ENCODE measurements around the gene GTF2H2C. TPM values are rescaled to one million over a fixed set of nuclear protein-coding genes. Genes with fewer than 3 reads are reported as not detected.
"Not testable (repeated sequence)": the region's sequence is repeated elsewhere in the genome, so short reads cannot be mapped to it uniquely, and the experiment has no call there.

The GTF2H2C gene
- total and polyA plus RNA-seq, 4 donors, result 8.7 to 38.4 (median 19.5) TPM

- TF ChIP-seq REST (IDR thresholded peaks at IDR 0.05), result no peak
- no peak for TF ChIP-seq TAF1 (conservative IDR thresholded peaks at IDR 0.05)
Measured at GRCh38 chr5:69530561-69531405, 29.2 kb upstream of the GTF2H2C start (continued).

GRCh38 chr5:69531406-69531801 lies 28.6 kb upstream of the GTF2H2C start:
- no peaks in the 10 kb centered on the region for H3K27me3 ChIP-seq (ENCODE audit: control insufficient read depth in 4 of 4, insufficient read depth in 4 of 4, low read length in 3 of 4)
- H3K4me1 ChIP-seq (ENCODE audit: control insufficient read depth in 4 of 4, insufficient read depth in 4 of 4, low read length in 3 of 4), result peaks cover 0 to 4% (median 0%) of the 10 kb centered on the region in 4 donors
- H3K27ac ChIP-seq (ENCODE audit: low read depth in 1 of 2, low read length in 2 of 2), result no peak overlapping the region
- H3K9me3 ChIP-seq (ENCODE audit: control insufficient read depth in 4 of 4, low read length in 3 of 4), result no peaks in the 10 kb centered on the region
- TF ChIP-seq REST (IDR thresholded peaks at IDR 0.05) (no peak), FOXA1 (IDR thresholded peaks at IDR 0.05) (no peak), MAX (IDR thresholded peaks at IDR 0.05) (no peak), SP1 (IDR thresholded peaks at IDR 0.05) (no peak), RAD21 (IDR thresholded peaks at IDR 0.05) (no peak), HNF4G (IDR thresholded peaks at IDR 0.05) (no peak), JUND (IDR thresholded peaks at IDR 0.05) (no peak), EGR1 (IDR thresholded peaks at IDR 0.05; ENCODE audit: low read depth in 2 of 2) (no peak), YY1 (IDR thresholded peaks at IDR 0.05) (no peak), NR2F2 (IDR thresholded peaks at IDR 0.05) (no peak), CTCF (IDR thresholded peaks at IDR 0.05; ENCODE audit: low read depth, low read length, missing input control) (no peak), ZBTB33 (IDR thresholded peaks at IDR 0.05) (no peak), FOXA2 (IDR thresholded peaks at IDR 0.05) (no peak), RXRA (IDR thresholded peaks at IDR 0.05) (no peak), GABPA (IDR thresholded peaks at IDR 0.05 in 1 of 2, conservative IDR thresholded peaks at IDR 0.05 in 1 of 2) (no peak)
- H3K9ac ChIP-seq (ENCODE audit: low read depth in 1 of 2, low read length in 2 of 2), result no peak overlapping the region
- H3K4me3 ChIP-seq (ENCODE audit: low read depth in 1 of 3, low read length in 3 of 3), result no peak overlapping the region
- 74% methylated on average over 3 of the region's 3 CpGs for WGBS
- DNase-seq (ENCODE audit: low spot score), result no peak
- peaks cover 0 to 5% (median 3%) of the 10 kb centered on the region in 4 donors for H3K36me3 ChIP-seq (ENCODE audit: control insufficient read depth in 4 of 4, insufficient read depth in 3 of 4, low read depth in 1 of 4, low read length in 3 of 4)

GRCh38 chr5:69537911-69538310 lies 22.1 kb upstream of the GTF2H2C start:
- H3K9me3 ChIP-seq (ENCODE audit: control insufficient read depth in 4 of 4, low read length in 3 of 4), result not testable (repeated sequence)
- WGBS, result 77% methylated on average over 3 of the region's 3 CpGs

More at GRCh38 chr5:69537911-69538310, 22.1 kb upstream of the GTF2H2C start:
- H3K9ac ChIP-seq (ENCODE audit: low read depth in 1 of 2, low read length in 2 of 2); H3K27me3 ChIP-seq (ENCODE audit: control insufficient read depth in 4 of 4, insufficient read depth in 4 of 4, low read length in 3 of 4); H3K36me3 ChIP-seq (ENCODE audit: control insufficient read depth in 4 of 4, insufficient read depth in 3 of 4, low read depth in 1 of 4, low read length in 3 of 4); H3K27ac ChIP-seq (ENCODE audit: low read depth in 1 of 2, low read length in 2 of 2); H3K4me1 ChIP-seq (ENCODE audit: control insufficient read depth in 4 of 4, insufficient read depth in 4 of 4, low read length in 3 of 4); H3K4me3 ChIP-seq (ENCODE audit: low read depth in 1 of 3, low read length in 3 of 3); DNase-seq (ENCODE audit: low spot score): not testable (repeated sequence)
